Hematopoietic multipotent progenitor cell treated with erythropoietin and hydrocortisone succinate and interleukin-3 and kit ligand, for 8 days (in vitro differentiated cells): ENCODE data around the gene RIN3.

Source experiments
- DNase-seq: peaks from one replicate; pipeline ENCODE4 v3.0.0-alpha.2; 2015

Gene RIN3, protein sequence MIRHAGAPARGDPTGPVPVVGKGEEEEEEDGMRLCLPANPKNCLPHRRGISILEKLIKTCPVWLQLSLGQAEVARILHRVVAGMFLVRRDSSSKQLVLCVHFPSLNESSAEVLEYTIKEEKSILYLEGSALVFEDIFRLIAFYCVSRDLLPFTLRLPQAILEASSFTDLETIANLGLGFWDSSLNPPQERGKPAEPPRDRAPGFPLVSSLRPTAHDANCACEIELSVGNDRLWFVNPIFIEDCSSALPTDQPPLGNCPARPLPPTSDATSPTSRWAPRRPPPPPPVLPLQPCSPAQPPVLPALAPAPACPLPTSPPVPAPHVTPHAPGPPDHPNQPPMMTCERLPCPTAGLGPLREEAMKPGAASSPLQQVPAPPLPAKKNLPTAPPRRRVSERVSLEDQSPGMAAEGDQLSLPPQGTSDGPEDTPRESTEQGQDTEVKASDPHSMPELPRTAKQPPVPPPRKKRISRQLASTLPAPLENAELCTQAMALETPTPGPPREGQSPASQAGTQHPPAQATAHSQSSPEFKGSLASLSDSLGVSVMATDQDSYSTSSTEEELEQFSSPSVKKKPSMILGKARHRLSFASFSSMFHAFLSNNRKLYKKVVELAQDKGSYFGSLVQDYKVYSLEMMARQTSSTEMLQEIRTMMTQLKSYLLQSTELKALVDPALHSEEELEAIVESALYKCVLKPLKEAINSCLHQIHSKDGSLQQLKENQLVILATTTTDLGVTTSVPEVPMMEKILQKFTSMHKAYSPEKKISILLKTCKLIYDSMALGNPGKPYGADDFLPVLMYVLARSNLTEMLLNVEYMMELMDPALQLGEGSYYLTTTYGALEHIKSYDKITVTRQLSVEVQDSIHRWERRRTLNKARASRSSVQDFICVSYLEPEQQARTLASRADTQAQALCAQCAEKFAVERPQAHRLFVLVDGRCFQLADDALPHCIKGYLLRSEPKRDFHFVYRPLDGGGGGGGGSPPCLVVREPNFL

DNA sequence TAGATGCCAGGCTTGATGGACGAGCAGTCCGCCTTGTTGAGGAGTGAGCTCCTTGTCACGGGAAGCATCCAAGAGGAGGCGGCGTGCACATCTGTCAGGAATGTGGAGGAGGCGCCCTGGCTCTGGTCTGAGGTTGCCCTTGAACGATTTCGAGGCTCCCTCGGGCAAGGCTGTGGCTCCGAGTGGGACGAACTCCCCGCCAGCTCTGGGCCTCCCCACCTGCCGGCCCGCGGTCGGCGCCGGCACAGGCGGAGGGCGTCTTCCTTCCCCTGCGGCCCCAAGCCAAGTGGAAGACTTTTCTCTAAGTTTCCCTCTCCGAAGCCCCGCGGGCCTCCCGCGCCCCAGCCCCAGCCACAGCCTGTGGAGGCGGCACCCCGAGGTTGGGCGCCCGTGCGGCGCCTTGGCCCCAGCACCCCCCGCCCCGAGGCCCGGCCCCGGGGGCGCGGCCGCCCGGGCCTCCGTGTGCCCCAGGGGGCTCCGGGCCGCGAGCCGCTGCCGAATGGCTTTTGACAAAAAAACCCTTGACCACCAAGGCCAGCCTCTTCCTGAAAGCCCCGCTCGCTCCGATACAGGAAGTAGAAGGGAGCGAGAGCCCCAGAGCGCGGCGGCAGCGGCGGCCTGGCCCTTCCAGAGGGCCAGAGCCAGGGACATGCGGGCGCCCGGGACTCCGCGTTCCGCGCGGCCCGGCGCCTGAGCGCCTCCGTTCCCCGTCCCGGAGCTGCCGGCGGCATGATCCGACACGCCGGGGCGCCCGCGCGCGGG is at the start of gene RIN3:
TSS of gene RIN3 (plus strand) at position 578 of the 762 bp plus-strand sequence. CDS start at position 730, 152 bp downstream.
- peak; percentile 58 for DNase-seq

DNA sequence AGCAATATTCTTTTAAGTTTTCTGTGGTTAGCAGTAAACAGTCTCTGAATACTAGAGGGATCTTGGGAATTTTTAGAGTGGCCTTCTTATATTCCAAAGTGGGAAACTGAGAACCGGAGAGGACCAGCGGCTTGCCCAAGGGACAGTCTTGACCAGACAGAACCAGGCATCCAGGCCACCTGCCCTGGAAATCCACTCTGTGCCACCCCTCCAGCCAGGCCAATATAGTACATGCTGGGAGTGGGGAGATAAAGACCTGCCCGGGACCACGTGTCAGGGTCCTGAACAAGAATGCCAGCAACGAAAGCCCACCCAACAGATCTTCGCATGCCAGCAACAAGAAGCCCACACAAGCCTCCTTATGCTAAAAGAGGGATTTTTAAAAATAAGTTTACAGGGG is 49.4 kb upstream of the RIN3 start:
- no peak for DNase-seq

DNA sequence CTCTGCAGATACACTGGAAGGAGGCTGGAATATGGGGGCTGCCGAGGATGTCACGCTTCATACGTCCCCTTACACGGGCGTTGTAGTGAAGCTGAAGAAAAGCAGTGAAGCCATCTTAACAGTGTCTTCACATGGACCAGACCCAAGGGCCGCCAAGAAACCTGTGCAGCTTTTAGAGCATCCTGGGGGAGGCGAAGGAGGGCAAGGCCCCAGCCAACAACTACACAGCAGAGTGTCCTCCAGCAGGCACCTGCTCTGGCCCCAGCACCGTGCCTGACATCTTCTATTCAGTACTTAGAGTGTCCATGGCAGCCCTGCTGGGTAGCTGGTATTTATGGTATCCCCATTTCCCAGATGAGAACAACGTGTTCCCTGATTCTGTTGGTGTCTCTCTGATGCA is 48.9 kb upstream of the RIN3 start:
- DNase-seq = no peak

DNA sequence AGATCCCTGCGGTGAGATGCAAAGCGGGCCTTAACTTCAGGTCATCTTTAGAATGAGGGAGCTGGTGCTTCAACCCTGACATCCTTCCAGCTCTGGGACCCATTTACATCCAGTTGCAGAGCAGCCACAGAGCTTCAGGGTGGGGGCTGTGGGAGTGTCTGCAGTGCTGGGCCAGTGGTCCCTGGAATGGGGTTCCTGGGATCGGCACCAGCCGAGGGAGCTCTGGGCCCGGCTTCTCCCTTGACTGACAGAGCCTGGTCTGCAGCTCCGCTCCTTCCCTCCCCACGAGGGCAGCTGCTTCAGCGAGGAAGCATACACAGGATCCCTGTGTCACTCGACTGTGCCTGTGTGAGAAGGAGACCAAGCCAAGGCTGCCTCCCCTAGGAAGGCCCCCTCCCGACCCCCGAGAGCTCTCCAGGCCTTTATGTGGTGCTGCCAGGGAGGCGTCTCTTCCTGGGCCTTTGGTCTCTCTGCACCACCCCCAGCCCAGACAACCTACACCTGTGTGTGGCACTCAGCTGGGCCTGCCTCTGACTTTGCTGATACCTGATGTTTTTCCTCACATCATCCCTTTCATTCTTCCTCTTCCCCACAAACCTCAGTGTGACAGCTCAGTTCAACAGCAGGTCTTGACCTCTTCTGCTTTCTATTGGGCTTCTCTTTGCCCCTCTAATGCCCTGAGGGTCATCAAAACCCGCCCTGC is 48.1 kb upstream of the RIN3 start:
- DNase-seq = no peak

DNA sequence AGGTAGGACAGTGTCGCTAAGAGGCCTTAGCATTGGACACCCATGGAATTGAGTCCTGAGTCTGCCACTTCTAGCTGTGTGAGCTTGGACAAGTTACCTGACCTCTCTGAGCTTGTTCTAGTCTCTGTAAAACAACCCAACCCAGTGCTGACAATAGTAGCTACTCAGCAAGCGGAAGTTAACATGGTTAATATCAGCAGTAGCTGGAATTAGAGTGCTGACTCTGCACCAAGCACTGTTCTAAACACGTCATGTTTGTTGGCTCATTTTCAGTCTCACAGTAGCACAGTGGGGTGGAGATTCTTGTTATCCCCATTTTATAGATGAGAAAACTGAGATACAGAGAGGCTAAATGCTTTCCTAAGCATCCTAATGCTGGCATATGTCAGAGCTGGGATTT is 47.5 kb upstream of the RIN3 start:
- DNase-seq = no peak

DNA sequence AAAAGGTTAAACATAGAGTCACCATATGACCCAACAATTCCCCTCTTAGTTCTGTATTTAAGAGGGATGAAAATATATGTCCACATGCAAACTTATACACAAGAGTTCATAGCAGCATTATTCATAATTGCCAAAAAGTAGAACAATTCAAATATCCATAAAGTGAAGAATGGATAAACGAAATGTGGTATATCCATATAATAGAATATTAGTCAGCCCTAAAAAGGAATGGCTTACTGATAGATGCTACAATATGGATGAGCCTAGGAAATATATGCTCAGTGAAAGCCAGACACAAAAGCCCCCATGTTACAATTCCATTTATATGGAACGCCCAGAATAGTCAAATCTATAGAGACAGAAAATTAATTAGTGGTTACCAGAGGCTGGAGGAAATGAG is 44.1 kb upstream of the RIN3 start:
- DNase-seq = no peak

DNA sequence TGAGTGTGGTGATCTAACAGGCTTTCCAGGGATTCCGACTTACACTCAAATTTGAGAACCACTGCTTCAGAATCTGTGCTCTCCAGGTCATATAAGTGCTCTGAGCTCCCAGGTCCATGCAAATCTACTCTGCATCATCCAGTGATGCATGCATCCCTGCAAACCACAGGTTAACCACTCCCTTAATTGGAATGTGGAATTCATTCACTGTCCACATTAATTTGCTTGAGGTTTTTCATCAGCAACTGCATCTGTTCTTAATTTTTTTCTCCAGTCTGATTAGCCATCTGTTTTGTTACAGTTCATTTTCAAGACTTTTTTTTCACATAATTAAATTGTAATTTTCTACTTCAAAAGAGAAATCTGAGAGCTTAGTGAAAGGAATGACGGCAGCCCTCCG is 43.4 kb upstream of the RIN3 start:
- DNase-seq = no peak

DNA sequence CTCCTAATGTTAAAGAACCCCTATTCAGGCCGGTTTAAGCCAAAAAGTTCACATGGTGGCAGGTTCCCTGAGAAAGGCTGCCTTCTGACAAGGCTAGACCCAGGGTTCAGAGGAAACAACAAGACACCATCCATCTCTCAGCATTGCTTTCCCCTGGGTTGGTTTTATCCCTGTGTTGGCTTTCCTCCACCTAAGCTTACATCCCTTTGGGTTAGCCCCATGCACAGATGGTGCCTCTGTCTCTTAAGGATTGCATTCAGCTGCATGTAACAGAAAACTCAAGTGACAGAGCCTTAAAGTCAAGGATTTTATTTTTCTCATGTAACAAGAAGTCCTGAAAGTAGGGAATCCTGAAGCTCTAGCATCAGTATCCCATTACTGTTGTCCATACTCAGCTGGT is 42.8 kb upstream of the RIN3 start:
- DNase-seq = no peak

DNA sequence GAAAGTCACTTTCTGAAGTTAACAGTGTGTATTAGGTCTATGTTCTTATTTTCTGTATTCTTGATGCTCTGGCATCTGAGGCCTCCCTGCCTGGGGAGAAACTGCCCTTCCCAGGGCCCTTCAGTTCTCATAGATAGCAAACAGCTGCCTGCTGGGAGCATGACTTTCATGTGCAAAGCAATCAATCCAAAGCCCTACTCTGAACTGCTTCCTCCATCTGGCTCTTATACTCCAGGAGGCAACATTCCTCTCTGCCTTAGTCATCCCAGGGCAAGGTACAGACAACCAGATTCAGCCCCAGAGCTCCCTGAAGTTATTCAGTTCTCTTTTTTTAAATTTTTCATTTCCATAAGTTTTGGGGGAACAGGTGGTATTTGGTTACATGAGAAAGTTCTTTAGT is 41.7 kb upstream of the RIN3 start:
- DNase-seq = no peak

DNA sequence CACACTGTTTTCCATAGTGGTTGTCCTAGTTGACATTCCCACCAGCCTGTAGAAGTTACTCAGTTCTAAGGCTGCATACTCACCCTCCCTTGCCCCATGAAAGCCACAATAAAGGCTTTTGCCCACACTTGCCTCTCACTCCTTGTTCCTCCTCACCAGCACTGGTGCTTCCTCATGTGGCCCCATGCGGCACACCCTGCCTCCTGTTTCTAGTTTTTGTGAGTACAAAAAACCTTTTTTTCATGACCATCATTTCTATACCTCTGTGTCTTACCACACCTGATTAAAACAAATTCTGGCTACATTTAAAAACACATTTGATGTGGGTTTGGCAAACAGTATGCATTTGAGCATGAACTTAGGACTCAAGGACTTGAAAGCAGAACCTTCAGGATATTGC is 40.7 kb upstream of the RIN3 start:
- no peak for DNase-seq

DNA sequence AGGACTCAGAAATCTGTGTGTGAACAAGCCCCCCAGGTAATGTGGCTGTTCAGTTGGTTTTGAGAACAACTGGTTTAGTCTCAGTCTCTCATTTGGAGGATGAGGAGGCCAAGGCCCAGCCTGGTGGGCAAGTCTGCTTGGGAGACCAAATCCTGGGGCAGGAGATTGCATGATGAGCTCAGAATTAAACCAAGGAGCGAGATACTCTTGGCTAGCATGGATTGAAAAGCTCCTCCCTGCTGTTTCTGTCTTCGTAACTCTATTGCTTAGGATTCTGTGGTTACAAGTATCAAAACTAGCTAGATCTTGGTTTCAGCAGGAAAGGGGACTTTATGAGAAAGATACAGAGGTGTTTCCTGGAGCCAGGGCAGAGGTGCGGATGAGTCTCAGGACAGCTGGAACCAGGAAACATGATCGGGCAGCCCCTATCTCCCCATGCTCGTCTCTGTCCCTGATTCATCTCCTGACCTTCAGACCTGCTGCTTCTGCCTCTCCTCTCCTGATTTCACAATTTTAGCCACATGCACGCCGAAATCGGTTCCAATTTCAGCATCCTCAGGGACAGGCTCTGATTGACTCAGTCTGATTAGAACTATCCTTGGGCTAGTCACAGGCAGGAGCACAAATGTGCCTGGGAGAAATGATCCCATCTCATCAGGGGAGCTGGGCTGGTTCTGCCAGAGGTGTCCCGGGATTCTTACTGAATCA is 40.2 kb upstream of the RIN3 start:
- DNase-seq = no peak

DNA sequence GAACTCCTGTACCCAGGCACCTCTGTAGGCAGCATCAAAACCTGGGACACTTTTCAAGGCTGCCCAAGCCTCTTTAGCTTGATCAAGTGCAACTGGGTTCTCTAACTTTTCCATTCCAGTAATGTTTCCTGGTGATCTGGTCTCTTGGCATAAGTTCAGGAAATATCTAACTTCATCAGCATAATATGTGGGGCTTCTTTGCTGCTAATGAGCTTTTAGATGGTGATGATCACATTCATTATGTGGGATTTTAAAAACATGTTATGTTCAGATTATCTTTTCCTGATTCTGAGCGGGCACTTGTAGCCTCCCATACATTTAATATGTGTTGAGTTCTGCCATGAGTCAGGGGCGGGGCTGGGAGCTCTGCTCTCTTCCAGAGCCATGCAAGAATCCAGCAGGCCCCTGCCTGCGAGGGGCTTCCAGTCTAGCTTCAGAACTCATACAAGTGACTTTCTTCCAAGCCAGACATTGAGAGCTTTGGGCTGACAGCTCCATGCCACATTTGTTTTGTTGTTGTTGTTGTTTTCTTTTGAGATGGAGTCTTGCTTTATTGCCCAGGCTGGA is 39.5 kb upstream of the RIN3 start:
- no peak for DNase-seq

DNA sequence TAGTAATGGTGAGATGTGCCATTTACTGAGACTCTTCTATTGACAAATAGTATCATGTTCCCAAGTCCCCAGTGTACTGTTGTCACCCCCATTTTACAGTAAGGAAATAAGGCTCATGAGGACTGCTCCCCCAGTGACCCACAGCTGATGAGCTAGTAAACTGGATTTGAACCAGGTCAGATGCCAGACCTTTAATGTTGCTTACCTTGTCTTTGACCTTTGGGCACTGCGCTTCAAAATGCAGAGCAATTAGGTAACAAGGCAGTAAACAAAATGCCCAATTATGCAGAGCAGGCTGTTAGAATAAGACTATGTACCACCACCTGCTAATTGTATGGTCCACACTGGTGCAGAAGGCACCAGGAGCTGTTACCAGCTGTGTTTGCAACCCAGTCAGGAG is 38.5 kb upstream of the RIN3 start:
- DNase-seq = no peak

DNA sequence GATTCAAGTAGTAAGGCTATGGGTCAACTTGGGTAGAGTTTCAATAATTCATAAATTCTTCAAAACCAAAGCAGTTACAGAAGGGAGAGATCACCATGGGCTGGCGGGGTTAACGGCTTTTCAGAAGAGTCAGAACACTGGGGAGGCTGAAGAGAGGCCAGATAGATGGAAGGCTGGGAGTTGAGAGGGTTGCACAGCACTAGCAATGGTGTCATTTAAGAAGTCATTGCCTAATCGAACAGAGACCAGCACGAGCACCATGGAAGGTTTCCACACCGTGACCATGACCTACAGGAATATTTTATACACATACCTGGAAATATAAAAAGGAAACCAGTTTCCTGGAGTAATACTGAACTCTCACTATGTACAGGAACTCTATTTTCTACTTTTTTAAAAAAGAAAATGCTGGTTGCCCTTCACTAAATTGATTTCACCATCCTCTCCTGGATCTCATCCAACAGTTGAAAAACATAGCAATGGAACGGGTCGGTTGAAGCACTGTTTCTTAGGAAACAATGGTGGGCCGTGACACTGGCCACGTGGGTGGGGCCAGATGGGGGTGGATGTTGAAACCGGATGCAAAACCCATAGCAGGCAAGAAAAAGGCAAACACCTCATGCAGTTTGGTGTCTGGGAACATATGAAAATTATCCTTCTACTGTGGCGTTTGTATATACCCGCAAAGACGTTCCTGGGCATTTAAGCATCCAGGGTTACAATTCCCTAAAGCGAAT is 38.0 kb upstream of the RIN3 start:
- DNase-seq = no peak

DNA sequence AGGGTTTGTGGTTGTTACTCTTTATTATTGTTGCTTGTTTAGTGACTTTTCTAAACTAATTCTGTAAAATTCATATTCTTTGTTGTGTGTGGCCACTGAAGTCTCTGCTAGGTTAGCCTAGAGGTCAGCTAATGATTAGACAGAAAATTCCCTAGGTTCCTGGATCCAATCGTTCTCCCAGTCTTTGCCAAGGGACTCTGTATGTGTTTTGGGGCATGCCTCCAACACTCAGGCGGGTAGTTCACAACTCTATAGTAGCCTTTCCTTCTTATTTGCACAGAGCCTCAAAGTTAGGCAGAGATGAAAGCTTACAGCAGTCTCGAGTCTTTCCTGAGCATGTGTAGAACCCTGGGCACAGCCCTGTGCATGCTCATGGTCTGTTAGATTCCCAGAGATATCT is 32.7 kb upstream of the RIN3 start:
- no peak for DNase-seq

DNA sequence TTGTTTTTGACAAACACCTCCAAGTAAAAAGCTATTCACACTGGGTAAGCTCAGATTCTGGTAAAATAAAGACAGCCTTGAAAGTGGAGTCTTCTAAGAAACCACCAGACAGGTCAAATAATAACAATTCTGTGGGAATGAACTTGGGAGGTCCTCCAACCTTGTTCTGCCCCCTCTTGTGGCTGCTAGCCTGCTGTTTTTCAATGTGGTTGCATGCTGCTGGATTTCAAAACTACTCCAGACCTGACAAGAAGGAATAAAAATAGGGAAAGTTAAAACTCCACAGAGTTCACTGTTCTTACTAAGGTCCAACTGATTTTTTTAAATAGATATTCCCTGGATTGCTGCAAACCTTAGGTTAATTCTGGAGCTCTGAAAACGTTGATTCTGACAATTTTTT is 32.2 kb upstream of the RIN3 start:
- no peak for DNase-seq

DNA sequence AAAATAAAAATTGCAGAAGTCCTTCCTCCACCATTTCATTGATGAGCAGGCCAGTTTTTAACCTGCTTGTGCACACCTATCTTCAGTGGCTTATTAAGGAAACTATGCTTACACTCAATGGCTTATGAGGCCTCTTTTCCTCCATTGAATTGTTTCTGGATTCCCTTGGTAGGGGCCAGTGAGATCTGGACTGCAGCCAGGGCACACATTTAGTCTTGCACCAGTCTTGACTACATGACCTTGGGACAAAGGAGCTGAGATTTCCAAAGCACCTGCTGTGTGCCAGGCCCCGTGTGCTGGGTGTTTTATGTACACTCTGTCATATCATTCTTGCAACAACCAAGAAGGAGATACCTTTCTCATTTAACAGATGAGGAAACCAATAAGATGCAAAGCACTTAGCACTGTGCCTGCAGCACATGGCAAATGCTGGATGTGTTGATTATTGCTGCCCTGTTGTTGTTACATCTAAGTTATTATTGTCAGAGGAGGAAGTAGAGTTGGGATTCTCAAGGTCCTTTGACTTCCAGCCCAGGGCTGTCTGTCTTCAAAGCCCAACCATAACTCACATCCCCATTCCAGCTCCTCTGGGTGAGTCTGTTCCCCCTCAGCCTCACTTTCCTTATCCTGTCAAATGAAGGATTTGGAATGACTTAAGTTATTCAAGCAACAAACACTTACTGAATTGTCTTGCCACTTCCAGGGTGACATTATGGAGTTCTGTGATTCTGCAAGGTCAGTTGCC is 31.6 kb upstream of the RIN3 start:
- DNase-seq = no peak

DNA sequence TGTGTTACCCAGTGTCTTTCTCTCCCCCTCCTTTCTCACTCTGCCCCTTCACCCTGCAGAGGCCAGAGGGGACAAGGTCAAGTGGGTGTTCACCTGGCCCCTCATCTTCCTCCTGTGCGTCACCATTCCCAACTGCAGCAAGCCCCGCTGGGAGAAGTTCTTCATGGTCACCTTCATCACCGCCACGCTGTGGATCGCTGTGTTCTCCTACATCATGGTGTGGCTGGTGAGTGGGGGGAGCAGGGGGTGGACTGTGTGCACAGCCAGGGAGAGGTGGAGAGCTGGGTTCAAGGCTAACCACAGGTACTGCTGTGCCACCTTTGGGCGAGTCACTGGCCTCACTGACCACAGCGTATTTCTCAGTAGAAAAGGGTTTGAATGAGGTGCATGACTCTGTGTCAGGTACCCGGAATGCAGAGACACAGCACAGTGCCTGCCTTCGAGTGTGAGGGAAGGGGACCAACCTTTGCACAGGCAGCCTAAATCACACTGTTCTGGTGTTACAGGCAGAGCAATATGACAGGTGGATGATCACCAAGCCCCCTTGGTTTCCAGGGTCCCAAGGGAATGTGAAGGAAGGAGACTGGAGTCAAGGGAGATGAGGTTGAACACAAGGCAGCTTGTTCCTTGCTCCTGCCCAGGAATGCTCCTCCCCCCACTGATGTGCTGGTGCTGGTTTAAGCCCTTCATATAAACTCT is 30.8 kb upstream of the RIN3 start:
- DNase-seq = no peak

DNA sequence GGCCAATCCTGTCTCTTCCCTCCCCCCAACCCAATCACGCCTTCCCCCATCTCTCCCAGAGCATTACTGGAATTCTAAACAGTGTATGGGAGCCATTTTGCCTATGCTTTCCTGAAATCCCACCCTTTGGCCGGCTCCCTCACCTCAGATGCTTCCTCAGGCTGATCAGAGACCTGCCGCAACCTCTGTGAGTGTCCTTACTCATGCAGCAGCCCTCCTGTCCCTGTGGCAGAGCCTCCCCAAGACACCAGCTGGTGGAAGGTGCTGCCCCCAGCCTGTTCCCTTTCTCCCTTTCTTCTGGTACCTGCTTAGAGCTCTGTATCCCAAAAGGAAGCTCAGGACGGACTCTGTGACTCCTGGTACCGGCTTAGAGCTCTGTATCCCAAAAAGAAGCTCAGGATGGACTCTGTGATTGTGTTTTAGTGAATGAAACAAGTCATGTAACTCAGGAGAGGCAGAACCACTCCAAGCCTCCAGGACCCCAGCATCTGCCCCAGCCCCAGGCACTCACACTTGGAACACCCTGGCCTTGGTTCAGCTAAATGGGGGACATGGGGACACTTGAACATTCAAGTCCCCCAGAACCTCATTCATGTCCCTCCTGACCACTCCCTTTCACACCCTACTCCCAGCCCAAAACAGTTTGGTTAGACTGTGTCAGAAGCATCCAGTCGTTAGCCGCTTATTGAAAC is 29.3 kb upstream of the RIN3 start:
- DNase-seq = no peak
